T follicular helper cell (primary cell): ENCODE data around the gene NEDD4L.
"Not testable (repeated sequence)": the region's sequence is repeated elsewhere in the genome, so short reads cannot be mapped to it uniquely, and the experiment has no call there.

Experiments
- DNase-seq: peaks from one replicate; pipeline ENCODE4 v3.0.0-alpha.2; 2020; ENCODE audit warnings: low read depth

The NEDD4L gene

GRCh38 chr18:58378411-58379379, 334.7 kb downstream of the NEDD4L start:
- no peak for DNase-seq

GRCh38 chr18:58379443-58379842, 335.4 kb downstream of the NEDD4L start:
- DNase-seq, result no peak

DNA sequence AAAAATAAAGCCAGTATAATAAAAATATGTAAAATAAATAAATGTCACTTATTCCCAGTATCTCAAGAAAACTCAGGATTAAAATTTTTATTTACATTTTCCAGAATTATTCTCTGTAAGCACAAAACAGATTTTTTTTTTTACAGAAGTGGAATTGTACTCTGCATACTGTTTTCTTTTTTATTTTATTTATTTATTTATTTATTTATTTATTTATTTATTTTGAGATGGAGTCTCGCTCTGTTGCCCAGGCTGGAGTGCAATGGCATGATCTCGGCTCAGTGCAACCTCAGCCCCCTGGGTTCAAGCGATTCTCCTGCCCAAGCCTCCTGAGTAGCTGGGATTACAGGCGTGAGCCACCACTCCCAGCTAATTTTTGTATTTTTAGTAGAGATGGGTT, 336.1 kb downstream of the NEDD4L start:
- DNase-seq, result not testable (repeated sequence)

DNA sequence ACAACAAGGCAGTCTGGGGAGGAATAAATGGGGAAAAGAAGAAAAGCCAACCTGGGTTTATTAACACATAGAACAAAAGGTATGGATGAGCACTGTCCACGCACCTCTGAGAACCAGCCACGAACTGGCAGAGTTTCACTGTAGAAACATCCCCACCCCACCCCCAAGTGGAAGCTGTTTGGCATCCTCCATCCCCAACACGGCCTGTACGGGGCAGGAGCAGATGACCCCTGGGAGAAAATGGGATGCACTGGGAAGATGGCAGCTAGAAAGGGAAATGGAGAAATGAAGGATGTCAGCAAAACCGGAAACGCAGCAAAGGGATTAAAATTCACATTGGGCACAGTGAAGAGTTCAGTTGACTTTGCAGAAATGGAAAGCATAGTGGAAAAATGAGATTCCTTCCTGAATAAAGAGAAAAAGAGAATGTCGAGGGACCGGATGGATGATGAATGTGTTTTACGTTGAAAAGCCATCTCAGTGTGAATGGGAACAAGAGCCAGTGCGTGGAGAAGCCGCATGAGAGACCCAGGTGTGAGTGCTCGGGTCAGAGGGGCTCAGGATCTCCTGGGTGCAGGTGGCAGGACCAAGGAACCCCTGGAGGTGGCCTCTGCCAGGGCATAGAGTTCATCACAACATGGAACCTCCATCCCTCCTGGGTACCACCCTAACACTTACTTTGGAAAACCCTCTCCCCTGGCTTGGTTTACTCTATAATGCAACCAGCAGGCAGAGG, 337.8 kb downstream of the NEDD4L start:
- no peak for DNase-seq

DNA sequence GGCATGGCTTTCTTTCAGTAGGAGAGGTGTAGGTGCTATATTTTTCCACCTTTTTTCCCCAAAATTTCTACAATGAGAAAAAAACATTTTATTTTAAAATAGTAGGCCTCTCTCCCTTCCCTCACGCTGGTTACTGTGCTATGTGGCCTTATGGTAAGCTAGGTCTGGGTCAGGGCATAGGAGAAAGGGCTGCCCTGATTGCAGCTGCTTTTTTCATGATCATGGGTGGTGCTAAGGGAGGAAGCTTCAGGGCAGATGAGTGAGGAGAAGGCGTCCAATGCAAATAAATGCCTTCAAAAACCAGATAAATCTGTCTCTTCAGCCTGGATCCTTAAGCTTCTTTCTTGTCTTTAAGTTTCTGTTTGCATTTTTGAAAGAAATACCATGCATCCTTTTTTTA, 338.4 kb downstream of the NEDD4L start:
- DNase-seq, result no peak

DNA sequence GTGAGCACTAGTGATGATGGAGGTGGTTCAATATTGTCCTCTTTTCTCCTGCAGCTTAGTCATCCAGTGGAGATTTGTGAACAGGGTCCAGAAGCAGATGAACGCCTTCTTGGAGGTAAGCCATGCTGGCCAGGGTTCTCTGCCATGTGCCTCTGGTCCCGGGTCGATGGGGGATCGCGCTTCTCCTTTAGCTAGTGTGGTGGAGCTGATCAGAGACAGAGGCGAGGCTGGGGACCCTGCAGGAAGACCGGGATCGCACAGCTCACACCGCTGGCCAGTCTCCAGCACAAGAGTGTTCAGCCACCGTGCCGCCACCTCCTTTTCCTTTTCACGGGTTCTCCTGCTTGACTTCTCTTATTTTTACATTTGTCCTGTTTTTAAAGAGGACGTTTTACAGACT, 341.4 kb downstream of the NEDD4L start:
- no peak for DNase-seq

DNA sequence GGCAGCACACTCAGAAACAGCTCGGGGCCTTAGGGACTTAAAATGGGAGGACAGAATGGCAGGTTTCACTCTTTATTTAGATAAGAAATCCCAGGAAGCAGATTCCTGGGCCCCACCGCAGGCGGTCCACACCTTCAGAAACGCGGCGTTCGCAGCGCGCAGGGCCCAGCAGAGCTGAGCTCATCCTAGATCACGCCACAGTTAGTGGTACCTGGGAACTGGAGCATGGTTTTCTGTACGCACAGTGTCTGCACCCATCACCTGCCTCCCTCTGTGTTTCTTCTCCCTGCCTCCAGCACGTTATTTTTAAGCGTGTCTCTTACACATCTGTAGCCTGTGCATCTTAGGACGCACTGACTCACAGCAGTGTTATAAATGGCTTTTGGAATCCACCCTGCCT, 342.8 kb downstream of the NEDD4L start:
- DNase-seq, result no peak

DNA sequence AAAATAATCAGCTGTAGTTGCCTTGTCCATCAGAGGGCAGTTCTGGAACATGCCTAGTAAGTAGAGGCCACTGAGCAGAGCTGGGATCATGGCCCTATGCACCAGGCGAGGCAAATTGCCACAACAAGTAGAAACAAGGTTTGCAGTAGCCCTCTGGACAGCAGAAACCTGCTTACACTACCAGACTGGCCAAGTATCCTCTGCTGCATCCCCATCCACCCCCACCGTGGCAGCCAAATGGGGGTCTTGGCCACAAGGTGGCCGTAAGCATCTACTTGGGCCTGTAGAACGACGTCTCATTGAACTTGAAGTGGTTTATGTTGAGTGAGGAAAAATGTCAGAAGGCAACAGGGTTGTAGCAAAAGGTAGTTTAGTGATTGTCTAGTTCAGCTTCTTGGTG, 343.7 kb downstream of the NEDD4L start:
- no peak for DNase-seq

DNA sequence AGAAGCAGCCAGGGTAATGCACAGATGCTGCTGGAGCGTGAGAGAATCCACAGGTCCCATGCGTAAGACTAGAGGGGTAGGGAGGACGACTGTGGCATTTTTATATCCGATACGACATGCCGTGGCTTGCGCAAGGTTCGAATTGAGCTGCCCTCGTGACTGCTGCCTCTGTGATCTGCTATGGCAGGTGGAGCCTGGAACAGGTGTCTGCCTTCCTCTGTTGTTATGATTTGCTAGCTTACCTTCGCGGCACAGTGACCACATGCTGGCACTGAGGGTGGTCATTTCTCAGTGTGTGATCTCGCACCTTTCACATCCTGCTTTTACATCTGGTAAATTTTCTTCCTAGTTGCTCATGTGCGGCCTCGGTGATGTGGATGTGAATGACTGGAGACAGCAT, 344.7 kb downstream of the NEDD4L start:
- DNase-seq, result no peak

- no peak for DNase-seq
Measured at GRCh38 chr18:58389745-58390144, 345.7 kb downstream of the NEDD4L start.

- no peak for DNase-seq
Measured at GRCh38 chr18:58390399-58390798, 346.4 kb downstream of the NEDD4L start.

- DNase-seq, result no peak
Measured at GRCh38 chr18:58391231-58391825, 347.3 kb downstream of the NEDD4L start.

GRCh38 chr18:58391932-58392323, 347.9 kb downstream of the NEDD4L start:
- no peak for DNase-seq

DNA sequence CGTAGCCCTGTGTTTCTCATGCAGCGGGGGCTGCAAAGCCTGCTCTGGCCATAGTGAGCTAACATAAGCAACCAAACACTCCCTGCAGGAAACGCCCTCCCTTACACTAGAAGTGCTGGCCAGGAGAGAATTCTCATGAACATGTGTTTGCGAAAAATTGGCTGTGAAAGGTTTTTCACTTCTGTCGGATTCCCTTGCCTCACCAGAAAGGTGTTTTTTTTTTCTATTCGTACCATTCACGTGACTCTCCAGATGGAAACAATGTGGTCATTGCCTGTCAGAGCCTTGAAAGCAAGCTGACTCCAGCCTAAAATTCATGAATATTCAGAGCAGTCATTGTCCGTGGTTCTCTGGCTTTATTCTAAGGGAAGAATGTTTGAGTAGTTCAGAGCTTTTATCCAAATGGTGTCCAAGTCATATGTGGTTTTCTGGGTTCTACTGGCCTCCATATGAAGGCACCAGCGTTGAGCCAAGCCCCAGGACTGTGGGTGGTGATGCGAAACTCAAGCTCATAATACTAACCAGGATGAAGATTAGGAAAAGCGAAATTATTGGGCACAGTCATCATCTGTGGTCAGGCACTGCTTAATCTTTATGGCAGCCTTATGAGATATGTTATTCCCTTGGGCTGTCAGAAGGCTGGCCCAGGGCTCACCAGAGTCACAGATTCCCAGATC, 348.4 kb downstream of the NEDD4L start:
- no peak for DNase-seq

DNA sequence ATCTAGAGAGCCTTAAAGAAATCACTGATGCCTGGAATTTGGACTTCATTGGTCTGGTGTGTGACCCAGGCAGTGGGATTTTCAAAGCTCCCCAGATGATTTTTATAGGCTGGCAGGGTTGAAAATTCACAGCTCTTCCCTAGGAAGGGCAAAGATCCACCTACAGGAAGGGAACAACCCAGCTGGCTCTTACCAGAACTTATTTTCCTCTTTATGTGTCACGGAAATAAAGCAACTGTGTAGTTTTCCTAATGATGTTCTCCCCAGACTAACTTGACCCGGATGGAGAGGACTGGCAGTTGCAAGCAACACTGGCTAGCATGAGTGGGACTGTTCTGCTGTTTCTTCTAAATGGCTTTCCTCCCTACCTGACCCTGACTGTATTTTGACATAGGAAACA, 349.3 kb downstream of the NEDD4L start:
- no peak for DNase-seq

DNA sequence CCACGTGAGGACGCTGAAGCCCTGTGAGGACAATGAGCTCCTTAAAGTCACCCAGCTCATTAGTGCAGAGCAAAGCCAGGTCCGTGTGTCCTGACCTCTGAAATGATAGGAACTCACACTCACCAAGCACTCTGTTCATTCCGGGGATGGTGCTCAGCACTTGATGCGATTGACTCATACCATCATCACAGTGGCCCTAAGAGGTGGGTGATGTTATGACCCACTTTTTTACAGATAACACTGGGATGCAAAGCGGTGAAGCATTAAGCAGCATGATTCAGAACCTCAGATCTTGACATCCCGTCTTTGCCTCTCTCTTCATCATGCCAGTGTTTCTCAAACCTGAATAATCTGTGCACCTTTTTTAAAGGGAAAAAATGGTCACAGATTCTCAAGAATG, 350.0 kb downstream of the NEDD4L start:
- DNase-seq, result no peak

GRCh38 chr18:58394602-58395425, 350.8 kb downstream of the NEDD4L start:
- DNase-seq, result no peak

GRCh38 chr18:58396144-58396543, 352.1 kb downstream of the NEDD4L start:
- no peak for DNase-seq

GRCh38 chr18:58396966-58397365, 352.9 kb downstream of the NEDD4L start:
- no peak for DNase-seq

DNA sequence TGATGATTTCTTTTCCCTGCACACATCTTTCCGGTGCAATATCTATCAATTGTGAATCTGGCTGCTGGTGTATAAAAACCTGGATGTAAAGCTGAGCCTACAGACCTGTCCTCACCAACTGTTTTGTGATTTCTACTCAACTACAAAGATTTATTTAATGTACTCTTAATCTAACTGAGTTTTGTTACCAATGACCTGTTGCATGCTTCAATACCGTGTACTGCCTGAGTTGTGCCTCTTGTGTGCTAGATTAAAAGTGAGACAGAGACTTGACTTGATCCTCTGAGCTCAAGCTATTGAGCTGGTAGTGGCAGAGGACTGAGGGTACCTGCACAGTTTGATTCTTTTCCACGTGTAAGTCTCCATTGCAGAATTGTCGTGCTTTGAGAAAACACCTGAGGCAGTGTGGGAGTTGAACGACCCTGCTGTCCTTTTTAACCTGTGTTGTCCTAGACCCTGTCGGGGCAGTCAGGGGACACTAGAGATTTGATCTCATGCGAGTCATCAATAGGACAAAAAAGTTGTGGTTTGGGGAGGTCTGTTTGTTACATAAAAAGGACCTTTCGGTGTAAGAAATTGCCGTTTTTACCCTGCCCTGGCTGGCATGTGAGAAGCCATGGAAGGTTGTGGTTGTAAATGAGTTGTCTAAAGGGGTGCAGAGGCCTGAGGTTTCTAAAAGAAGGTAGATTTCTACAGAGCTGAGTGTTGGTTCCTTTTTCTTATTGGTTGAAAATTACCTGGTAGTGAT, 353.5 kb downstream of the NEDD4L start:
- DNase-seq, result no peak
